Suppressor macrophage treated with lipopolysaccharide for 4 hours (primary cell): Measurements from ENCODE around the gene USP30.
A peak's percentile ranks its signal among the peaks of the same experiment; 100 is the strongest.
"Not testable (repeated sequence)": the region's sequence is repeated elsewhere in the genome, so short reads cannot be mapped to it uniquely, and the experiment has no call there.

Experiments used
- DNase-seq: peaks from one replicate; pipeline ENCODE4 v3.0.0-alpha.2; 2020

Gene USP30, protein sequence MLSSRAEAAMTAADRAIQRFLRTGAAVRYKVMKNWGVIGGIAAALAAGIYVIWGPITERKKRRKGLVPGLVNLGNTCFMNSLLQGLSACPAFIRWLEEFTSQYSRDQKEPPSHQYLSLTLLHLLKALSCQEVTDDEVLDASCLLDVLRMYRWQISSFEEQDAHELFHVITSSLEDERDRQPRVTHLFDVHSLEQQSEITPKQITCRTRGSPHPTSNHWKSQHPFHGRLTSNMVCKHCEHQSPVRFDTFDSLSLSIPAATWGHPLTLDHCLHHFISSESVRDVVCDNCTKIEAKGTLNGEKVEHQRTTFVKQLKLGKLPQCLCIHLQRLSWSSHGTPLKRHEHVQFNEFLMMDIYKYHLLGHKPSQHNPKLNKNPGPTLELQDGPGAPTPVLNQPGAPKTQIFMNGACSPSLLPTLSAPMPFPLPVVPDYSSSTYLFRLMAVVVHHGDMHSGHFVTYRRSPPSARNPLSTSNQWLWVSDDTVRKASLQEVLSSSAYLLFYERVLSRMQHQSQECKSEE

DNA sequence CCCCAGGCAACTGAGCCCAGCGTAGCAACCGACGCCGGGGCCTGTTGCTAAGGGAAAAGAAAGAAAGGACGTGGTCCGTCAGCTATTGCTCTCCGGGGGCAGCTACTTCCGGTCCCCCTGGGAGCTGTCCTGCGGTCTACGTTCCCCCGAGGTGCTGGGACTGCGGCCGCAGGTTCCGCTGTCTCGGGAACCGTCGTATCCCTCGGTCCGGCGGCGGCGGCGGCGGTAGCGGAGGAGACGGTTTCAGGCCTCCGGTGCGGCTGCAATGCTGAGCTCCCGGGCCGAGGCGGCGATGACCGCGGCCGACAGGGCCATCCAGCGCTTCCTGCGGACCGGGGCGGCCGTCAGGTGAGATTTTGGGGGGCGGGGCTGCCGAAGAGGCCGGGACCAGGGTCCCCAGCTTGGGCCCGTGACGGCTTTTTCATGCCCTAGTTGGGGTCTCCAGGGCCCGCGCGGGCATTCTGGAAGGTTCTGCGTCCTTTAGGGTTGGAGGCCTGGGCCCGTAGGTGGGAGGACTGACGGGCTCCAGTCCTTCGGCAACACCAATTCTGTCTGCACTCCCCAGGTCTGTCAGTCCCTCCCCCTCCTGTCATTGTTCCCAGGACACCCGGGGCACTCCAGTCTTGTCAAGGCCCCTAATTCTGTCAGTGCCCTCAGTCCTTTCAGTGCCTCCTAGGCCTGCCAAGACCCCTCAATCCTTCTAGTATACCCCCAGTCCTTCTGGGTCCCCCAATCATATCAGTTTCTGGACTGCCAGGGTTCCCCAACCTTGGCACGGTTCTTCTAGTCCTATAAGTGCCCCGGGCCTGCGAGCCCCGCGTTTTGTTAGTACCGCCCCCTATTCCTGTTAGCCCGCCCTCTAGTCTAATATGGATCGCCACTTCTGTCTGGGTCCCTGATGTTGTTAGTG lies at the start of gene USP30:
Gene USP30, plus strand, starts transcription at position 163 of the 910 bp plus-strand sequence. Its CDS starts 103 bp downstream, at position 266.
- peak; percentile 90 for DNase-seq

DNA sequence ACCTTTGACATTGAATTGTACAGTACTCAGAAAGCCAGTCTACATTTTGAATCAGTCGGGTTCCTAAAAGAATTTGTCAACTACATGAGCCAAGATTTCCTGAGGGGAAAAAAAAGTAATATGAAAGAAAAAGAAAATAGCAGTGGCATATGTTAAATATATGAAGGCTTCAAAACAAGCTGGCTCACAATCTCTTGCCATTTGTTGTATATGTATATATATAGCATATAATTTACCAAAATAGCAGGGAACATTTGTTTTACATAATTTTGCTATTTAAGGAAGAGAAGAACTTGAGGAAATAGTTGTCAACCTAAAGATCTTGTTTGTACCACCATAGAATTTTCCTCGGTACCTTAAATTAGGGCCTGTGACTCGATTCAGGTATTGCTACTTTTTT lies 48.4 kb upstream of the USP30 start:
- DNase-seq, result no peak

DNA sequence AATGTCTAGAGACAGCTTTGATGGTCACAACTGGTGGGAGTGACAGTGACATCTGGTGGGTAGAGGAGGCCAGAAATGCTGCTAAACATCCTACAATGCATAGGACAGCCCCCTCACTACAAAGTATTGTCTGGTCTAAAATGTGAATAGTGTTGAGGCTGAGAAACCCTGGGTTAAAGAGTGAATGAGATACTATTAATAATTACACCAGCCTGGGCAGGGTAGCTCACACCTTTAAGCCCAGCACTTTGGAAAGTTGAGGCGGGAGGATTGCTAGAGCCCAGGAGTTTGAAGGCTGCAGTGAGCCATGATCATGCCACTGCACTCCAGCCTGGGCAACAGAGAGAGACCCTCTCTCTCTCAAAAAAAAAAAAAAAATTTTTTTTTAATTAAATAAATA lies 42.6 kb upstream of the USP30 start:
- no peak for DNase-seq

DNA sequence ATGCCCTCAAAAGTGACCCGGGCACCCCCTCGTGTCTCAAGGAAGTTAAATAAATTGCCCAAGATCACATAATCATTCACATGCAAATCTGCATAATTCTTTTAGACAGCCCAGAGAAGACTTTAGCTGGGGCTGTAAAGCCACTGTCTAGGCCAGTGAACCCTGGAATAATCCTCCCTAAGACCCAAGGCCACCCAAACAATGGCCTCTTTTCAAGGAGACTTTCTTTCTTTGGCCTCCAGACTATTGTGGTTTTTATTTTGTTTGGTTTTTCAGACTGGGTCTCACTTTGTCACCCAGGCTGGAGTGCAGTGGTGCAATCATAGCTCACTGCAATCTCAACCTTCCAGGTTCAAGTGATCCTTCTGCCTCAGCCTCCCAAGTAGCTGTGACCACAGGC lies 42.1 kb upstream of the USP30 start:
- DNase-seq, result no peak

DNA sequence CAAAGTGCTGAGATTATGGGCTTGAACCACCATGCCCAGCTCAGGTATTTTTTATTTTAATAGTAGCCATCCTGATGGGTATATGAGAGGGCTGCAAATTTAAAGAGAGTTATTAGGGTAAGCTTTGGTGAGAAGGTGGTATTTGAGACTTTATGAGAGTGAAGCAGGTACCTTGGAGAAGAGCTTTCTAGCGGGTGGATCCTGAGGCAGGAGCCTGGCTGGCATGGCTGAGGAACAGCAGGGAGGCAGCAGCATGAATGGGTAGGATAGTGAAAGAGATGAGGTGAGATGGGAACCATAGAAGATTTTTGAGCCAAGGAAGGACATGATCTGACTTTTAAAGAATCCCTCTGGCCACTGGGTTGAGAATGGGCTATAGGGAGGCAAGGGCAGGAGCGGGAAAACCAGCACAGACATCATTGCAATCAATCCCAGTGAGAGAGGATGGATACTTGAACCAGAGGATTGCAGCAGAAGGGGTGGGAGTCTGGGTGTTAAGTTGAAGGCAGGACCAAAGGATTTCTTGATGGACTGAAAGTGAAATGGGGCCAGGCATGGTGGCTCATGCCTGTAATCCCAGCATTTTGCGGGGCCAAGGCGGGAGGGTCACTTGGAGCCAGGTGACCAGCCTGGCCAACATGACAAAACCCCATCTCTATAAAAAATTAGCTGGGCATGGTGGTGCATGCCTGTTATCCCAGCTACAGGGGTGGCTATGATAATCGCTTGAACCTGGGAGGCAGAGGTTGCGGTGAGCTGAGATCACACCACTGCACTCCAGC lies 37.2 kb upstream of the USP30 start:
- DNase-seq, result no peak

DNA sequence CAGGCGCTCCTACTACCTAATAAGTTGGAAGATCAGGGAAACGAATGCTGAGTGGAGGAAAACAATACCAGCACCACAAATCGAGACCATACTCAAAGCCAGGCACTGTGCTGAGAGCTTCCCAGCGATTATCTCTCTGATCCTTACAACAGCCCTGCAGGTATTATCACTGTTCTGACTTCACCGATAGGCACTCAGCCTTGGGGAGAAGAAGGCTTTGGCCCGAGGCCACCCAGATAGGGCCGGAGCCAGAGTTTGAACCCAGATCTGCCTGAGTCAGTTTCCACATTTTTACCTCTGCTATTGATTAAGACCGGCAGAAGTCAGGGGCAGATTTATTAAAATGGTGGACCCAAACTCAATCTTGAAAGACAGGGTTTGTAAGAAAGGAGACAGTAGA lies 36.4 kb upstream of the USP30 start:
- no peak for DNase-seq

DNA sequence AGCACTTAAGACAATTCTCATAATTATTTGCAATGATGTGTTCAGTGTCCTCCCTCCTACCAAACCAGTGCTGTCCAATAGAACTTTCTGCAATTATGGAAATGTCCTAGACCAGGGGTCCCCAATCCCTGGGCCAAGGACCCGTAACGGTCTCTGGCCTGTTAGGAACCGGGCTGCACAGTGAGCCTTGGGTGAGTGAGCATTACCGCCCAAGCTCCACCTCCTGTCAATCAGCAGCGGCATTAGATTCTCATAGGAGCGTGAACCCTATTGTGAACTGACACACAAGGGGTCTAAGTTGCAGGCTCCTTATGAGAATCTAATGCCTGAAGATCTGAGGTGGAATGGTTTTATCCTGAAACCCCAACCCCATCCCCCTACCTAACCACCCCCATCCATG lies 35.4 kb upstream of the USP30 start:
- no peak for DNase-seq

DNA sequence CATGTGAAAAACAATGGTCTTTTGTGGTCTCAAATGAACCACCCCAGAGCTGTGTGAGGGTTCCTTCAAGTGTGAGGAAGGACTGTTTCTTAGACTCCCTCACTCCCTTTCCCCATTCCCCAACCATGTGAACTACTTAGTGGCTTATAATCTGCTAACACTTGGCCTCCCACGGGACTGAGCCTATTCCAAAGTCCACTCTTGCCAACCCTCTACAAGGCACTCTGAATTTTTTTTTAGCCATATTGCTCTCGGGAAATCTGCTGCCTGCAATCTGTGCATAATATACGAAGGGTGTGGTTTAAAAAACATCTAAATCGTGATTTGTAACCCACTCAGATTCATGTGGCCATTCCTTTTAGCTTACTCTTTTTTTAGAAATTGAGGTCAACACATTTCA lies 34.1 kb upstream of the USP30 start:
- no peak for DNase-seq

DNA sequence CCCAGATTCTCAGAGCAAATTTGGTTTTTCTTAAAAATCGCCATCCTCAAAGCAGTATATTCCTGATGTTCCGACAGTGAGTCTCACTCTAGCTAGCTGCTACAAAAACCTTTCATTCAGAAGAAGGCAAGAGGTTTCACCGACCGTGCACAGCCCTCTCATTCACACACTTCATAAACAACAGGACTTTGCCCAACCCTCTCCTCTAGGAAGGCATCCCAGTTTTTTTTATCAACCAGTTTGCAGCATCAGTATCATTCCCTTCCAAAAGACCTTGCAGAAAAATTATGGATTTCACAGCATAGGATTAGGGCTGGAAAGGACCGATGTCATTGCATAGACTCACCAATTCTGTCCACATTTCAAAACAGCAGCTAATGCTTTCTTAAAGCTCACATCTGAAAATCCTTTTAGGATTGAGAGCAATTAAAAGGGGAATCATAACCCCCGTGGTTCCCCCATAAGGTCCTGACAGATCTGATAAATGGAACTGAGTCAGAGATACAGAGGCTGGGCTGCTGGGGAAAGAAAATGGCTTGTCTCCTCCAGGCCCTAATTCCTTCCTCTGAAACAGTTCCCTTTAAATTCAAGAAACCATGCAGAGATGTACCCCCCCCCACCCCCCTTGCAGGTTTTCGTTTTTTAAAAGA lies 32.1 kb upstream of the USP30 start:
- DNase-seq, result no peak

DNA sequence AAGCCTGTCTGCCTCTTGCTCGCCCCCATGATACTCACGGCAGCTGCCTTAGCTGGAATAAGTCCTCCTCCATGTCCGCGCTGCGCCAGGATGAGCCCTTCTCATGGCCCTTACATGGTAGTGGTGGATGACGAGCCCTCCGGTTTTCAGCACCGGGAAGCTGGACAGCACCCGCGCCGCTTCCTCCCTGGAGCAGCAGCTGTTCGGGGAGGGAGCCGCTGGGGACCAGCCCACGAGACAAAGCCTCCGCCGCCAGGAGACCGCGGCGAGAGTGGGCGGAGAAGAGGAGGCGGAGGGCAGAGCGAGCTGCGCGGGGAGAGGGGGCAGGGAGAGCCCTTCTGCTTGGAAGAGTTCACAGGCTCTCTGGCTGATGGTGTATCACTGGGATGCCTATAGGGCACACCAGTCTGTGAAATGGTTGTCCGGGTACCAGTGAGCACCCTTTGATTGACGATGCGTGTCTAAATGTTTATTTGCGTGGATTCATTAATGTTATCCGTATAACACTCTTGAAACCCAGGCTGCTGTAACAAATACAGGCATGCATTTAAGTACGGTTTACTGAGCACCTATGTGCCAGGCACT lies 31.5 kb upstream of the USP30 start, which contains the start of gene SVOP:
Gene SVOP, minus strand, starts transcription at position 273 of the 585 bp plus-strand sequence. Its CDS starts 200 bp downstream, at position 73.
- DNase-seq, result peak; percentile 76

DNA sequence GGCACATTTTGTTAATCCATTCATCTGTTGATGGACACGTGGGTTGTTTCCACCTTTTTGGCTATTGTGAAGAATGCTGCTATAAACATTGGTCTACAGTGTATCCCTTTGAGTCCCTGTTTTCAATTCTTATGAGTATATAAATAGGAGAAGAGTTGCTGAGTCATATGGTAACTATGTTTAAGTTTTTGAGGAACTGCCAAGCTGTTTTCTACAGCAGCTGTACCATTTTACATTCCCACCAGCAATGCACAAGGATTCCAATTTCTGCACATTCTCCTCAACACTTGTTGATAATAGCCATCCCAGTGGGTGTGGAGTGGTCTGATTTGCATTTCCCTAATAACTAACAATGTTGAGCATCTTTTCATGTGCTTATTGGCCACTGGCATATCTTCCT lies 24.6 kb upstream of the USP30 start:
- DNase-seq, result peak; percentile 52

DNA sequence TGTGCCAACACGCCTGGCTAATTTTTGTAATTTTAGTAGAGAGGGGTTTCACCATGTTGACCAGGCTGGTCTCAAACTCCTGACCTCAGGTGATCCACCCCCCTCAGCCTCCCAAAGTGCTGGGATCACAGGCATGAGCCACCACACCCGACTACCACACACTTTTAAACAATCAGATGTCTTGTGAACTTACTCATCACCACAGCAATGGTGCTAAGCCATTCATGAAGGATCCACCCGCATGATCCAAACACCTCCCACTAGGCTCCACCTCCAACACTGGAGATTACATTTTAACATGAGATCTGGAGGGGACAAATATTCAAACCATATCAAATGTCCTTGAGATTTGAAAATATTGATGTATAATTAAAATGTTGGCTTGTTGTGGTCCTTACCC lies 23.8 kb upstream of the USP30 start:
- DNase-seq, result not testable (repeated sequence)

DNA sequence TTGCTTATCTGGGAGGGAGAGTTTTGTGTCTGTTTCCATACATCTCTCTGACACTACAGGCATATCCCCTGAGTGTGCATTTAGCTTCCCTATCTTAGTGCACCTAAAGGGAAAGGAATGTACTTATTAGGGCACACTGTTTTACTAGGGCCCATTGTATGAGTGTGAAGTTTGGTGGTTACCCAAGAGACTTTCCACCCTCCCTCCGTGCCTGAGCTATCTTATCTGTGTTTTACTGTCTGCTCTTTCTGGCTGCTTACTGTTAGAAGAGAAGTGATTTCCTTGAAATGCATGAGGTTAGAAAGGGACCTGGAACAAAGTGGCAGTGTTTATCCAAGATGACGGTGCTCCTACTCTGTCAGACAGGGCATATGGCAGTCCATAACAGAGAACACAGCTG lies 23.0 kb upstream of the USP30 start:
- DNase-seq, result no peak

DNA sequence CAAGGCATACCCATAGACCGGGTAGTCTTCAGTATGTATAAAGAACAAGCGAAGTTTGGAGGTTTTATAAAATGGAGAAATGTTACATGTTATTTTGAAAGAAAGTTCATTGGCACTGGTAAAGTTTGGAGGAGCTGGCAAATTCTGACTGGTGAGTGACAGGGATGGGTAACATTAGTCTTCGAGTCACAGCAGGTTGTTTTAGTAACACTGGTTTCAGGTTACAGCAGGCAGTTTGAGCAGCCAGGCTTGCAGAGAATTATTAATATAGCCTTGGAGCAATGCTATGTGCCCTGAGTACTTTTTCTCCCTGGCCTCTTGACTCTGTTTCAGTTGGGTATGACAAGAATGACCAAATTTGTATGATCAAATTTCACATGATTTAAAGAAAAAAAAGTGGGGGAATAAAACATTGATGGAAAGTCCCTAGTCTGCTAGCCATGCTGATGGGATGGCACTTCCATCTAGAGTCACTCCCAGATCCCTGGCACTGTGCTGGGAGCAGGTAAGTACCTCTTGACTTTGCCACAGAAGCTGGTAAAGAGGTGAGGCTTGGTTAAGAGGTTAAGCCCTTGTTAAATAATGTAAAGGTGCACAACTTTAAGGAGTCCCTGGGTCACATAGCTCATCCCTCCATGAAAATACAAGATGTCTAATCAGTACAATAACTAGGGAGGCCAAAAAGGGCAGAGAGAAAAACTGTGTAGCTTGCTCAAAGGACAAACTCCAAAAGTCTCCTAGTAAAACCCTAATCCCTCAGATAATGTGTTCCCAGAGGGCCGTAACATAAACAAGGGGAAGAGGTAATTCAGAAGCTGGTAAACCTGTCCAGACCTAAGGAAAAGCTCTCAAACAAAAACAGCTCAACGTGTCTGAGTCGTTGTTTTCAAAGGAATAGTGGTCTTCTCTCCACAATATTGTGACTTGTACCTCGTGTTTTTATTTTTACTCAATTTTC lies 18.9 kb upstream of the USP30 start:
- DNase-seq, result no peak

DNA sequence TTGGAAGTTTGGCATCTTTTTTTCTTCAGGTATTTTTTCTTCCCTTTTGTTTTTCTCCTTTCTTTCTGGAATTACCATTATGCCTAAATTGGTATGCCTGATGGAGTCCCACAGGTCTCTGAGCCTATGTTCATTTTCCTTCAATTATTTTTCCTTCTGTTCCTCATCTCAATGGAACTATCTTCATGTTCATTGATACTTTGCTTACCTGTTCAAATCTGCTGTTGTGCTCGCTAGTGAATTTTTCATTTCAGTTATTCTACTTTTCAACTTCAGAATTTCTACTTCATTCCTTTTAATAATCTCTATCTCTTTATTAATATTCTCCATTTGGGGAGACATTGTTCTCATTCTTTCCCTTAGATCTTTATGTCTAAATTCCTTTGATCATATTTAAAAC lies 15.4 kb upstream of the USP30 start:
- no peak for DNase-seq

DNA sequence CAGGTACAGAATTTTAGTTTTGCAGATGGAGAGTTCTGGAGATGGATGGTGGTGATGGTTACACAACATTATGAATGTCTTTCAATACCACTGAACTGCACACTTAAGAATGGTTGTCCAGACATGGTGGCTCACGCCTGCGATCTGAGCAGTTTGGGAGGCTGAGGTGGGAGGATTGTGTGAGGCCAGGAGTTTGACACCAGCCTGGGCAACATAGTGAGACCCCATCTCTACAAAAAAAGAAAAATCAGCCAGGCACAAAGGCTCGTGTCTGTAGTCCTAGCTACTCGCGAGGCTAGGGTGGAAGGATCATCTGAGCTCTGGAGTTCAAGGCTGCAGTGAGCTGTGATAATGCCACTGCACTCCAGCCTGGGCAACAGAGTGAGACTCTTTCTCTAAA lies 8.1 kb upstream of the USP30 start:
- DNase-seq, result no peak

DNA sequence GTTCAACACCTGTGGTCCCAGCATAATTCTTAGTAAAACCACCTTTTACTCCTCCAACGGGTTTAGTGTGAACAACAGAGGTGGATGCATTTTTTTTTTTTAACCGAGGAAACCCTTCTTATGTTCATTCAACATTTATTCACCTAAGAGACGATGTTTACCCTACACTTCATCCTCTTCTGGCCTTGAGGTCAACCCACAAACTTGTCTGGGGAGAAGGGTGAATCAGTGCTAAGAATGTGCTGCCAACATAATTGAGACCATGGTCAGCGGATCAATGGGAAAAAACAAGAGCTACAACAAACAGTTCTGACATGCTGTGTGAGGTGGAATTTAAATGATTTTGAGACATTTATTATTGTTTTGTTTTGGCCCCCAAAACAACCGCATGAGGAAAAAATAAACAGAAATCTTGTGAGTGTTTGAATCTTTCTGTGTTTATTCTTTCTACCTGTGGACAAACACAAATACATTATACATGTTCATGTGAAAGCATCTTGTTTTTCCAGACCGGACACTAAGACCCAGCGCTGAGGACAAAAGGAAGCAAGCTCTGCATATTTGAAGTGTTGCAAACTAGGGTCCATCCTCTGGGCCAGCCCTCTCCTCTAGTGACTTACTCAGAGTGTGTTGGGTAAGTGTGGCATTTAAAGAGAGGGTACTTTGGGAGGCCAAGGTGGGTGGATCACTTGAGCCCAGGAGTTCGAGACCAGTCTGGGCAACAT lies 5.1 kb upstream of the USP30 start:
- no peak for DNase-seq

DNA sequence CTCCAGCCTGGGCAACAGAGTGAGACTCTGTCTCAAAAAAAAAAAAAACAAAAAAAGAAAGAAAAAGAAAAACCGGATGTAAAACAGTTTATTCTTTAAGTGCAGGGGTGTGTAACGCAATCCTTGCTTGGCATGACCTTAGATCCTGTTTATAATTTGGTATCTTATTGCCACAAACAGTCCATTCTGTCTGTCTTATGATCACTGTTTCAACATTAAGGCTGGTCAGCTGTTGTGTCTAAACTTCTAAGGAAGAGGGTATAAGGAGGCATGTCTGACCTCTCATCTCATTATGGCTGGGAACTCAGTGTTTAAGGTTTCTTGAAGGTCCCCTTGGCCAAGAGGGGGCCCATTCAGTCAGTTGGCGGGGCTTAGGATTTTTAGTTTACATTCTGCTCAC lies 3.7 kb upstream of the USP30 start:
- DNase-seq, result not testable (repeated sequence)

DNA sequence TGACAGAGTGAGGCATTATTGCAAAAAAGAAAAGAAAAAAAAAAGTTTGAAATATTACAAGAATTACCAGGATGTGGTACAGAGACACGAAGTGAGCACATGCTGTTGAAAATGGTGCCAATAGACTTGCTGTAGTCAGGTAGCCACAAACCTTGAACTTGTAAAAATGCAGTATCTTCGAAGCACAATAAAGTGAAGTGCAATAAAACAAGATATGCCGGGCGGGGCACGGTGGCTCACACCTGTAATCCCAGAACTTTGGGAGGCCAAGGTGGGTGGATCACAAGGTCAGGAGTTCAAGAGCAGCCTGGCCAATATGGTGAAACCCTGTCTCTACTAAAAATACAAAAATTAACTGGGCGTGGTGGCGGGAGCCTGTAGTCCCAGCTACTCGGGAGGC lies 2.6 kb upstream of the USP30 start:
- not testable (repeated sequence) for DNase-seq

DNA sequence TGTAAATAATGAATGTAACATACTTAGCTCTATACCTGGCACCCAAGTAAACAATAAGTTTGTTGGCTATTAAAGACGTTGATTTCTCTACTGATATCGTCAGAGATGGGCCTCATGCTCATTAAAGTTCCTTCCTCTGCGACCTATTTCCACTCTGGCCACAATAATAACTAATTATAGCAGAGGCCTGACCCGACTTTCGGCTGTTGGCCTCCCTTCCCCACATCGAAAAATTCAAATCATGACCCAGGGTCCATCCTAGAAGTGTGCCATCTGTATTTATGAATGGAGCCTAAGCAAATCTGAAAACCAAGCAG lies 321 bp upstream of the USP30 start:
- DNase-seq, result no peak
